GM12878 (cell line): ENCODE measurements around the gene OR51G2. TPM values are rescaled to one million over a fixed set of nuclear protein-coding genes. Genes with fewer than 3 reads are reported as not detected.

Experiments
- ATAC-seq: fragments of 200-7000 bp; cut with Tn5 transposase; 3 replicates; pipeline ENCODE4 v1.9.1; 2020; ENCODE audit warnings: mild to moderate bottlenecking, moderate library complexity
- BruUV-seq: library from RNA; stranded (reverse); fragments of 400-500 nt; replicated peaks from 2 replicates; lab custom pipeline; 2021; lab: Mats Ljungman, UMichigan
- CTCF ChIA-PET: fragments of 300-600 bp; sonication (Branson Sonifier 250); formaldehyde crosslinking; extraction: SDS; loops from one replicate; lab custom pipeline; 2021; ENCODE audit warnings: inconsistent platforms; lab: Yijun Ruan, JAX
- POLR2A ChIA-PET: fragments of 350-600 bp; formaldehyde crosslinking; extraction: SDS; loops from one replicate; lab custom pipeline; 2021; ENCODE audit warnings: inconsistent platforms; lab: Charles Lee
- RAD21 ChIA-PET: fragments of 300-600 bp; sonication (Branson Sonifier 250); formaldehyde crosslinking; loops from one replicate; lab custom pipeline; 2023; ENCODE audit warnings: antibody characterized with exemption; ENCODE audit not compliant: unreplicated experiment; lab: Charles Lee
- SMC1A ChIA-PET: fragments of 300-600 bp; sonication (Branson Sonifier 250); formaldehyde crosslinking; loops from one replicate; lab custom pipeline; 2023; ENCODE audit not compliant: unreplicated experiment, uncharacterized antibody; lab: Charles Lee
- DNase-seq: peaks from one replicate; pipeline ENCODE4 v3.0.0-alpha.2; 2011; ENCODE audit warnings: low read depth, low spot score
- FAIRE-seq: peaks from 3 replicates; lab custom pipeline; 2011; peaks lifted over from hg19 to GRCh38; lab: Jason Lieb, UNC
- H2AFZ ChIP-seq: 2 replicates; pipeline ENCODE4 v1.6.0; 2011; ENCODE audit warnings: low read depth, low read length, control low read depth; ENCODE audit not compliant: control insufficient read depth
- H3K27ac ChIP-seq: 2 replicates; pipeline ENCODE4 v1.5.1; 2011; ENCODE audit warnings: control low read depth; ENCODE audit not compliant: control insufficient read depth, insufficient read depth
- H3K27me3 ChIP-seq, 2 experiments: replicated peaks in 1 of 2; 2 replicates each; pipeline versions ENCODE4 v1.6.0 to v1.6.1; 2011; ENCODE audit warnings: low read length in 1 of 2; ENCODE audit not compliant: control insufficient read depth in 2 of 2, insufficient read depth in 2 of 2
- H3K36me3 ChIP-seq, 2 experiments: 2 replicates each; pipeline ENCODE4 v1.5.1; 2011; ENCODE audit warnings: low read length in 1 of 2; ENCODE audit not compliant: control insufficient read depth in 2 of 2, insufficient read depth in 2 of 2
- H3K4me1 ChIP-seq: 2 replicates; pipeline ENCODE4 v1.6.1; 2011; ENCODE audit warnings: mild to moderate bottlenecking, low read length, moderate library complexity, mixed read lengths; ENCODE audit not compliant: control insufficient read depth, insufficient read depth
- H3K4me2 ChIP-seq: 2 replicates; pipeline ENCODE4 v1.6.0; 2011; ENCODE audit warnings: control low read depth; ENCODE audit not compliant: control insufficient read depth, insufficient read depth
- H3K4me3 ChIP-seq: fragments of 200-600 bp; sonication (generic); 2 replicates; pipeline ENCODE4 v1.5.1; 2016
- H3K79me2 ChIP-seq: 2 replicates; pipeline ENCODE4 v1.6.0; 2011; ENCODE audit warnings: low read length; ENCODE audit not compliant: control insufficient read depth, insufficient read depth
- H3K9ac ChIP-seq: 2 replicates; pipeline ENCODE4 v1.8.0; 2011; ENCODE audit warnings: low read length, control low read depth, mixed read lengths; ENCODE audit not compliant: control insufficient read depth, insufficient read depth
- H3K9me3 ChIP-seq: replicated peaks from 3 replicates; pipeline ENCODE4 v1.5.1; 2011; ENCODE audit warnings: mild to moderate bottlenecking, low read length; ENCODE audit not compliant: control insufficient read depth, insufficient read depth
- H4K20me1 ChIP-seq: 2 replicates; pipeline ENCODE4 v1.6.0; 2011; ENCODE audit not compliant: control insufficient read depth, insufficient read depth
- BACH1 ChIP-seq: fragments of 450-650 bp; IDR thresholded peaks from 2 replicates; pipeline ENCODE4 v1.6.1; 2017; ENCODE audit warnings: mild to moderate bottlenecking, borderline replicate concordance
- BMI1 ChIP-seq: fragments of 450-650 bp; IDR thresholded peaks from 2 replicates; pipeline ENCODE4 v1.6.1; 2016; ENCODE audit warnings: mild to moderate bottlenecking, moderate library complexity, borderline replicate concordance
- CEBPB ChIP-seq, 2 experiments: fragments of 150-350 bp in 1 of 2; IDR thresholded peaks; 2 replicates each; pipeline ENCODE4 v1.6.1; 2012 to 2014; ENCODE audit warnings: low read depth in 2 of 2, low read length in 2 of 2, borderline replicate concordance in 1 of 2, inconsistent platforms in 1 of 2
- E2F4 ChIP-seq: IDR thresholded peaks from 2 replicates; pipeline ENCODE4 v1.6.1; 2012; ENCODE audit warnings: low read depth, low read length, improper control_type of control experiment
- ETV6 ChIP-seq, 2 experiments: fragments of 450-650 bp in 1 of 2; IDR thresholded peaks in 1 of 2; conservative IDR thresholded peaks in 1 of 2; 2 replicates each; pipeline ENCODE4 v1.6.1; 2014; ENCODE audit warnings: antibody characterized with exemption in 1 of 2, borderline replicate concordance in 1 of 2, low read depth in 1 of 2, mild to moderate bottlenecking in 1 of 2, moderate library complexity in 1 of 2
- FOXK2 ChIP-seq: fragments of 450-650 bp; IDR thresholded peaks from 2 replicates; pipeline ENCODE4 v1.6.1; 2017; ENCODE audit warnings: mild to moderate bottlenecking, moderate library complexity
- IKZF1 ChIP-seq: fragments of 450-650 bp; conservative IDR thresholded peaks from 2 replicates; pipeline ENCODE4 v1.6.1; 2017; ENCODE audit warnings: antibody characterized with exemption, mild to moderate bottlenecking
- IKZF2 ChIP-seq, 2 experiments: fragments of 450-650 bp; IDR thresholded peaks; 2 replicates each; pipeline ENCODE4 v1.6.1; 2017; ENCODE audit warnings: mild to moderate bottlenecking in 2 of 2, moderate library complexity in 2 of 2
- IRF5 ChIP-seq: fragments of 450-650 bp; IDR thresholded peaks from 2 replicates; pipeline ENCODE4 v1.6.1; 2017; ENCODE audit warnings: borderline replicate concordance
- JUNB ChIP-seq: IDR thresholded peaks from 2 replicates; pipeline ENCODE4 v1.6.1; 2016; ENCODE audit warnings: antibody characterized with exemption, mild to moderate bottlenecking
- LARP7 ChIP-seq: fragments of 450-650 bp; IDR thresholded peaks from 2 replicates; pipeline ENCODE4 v1.6.1; 2017; ENCODE audit warnings: mild to moderate bottlenecking
- MXI1 ChIP-seq: fragments of 150-350 bp; IDR thresholded peaks from 2 replicates; pipeline ENCODE4 v1.6.1; 2011; ENCODE audit warnings: low read depth, mild to moderate bottlenecking, inconsistent platforms, low read length, improper control_type of control experiment
- NR2C1 ChIP-seq: fragments of 450-650 bp; IDR thresholded peaks from 2 replicates; pipeline ENCODE4 v1.6.1; 2017; ENCODE audit warnings: antibody characterized with exemption, mild to moderate bottlenecking, moderate library complexity
- NR2C2 ChIP-seq: IDR thresholded peaks from 2 replicates; pipeline ENCODE4 v1.6.1; 2011; ENCODE audit warnings: borderline replicate concordance, low read depth; ENCODE audit not compliant: control insufficient read depth, insufficient read length
- POLR2AphosphoS5 ChIP-seq: IDR thresholded peaks from 2 replicates; pipeline ENCODE4 v1.6.1; 2011; ENCODE audit warnings: mild to moderate bottlenecking, low read length, inconsistent platforms
- SREBF1 ChIP-seq: IDR thresholded peaks from 2 replicates; pipeline ENCODE4 v1.6.1; 2012; ENCODE audit warnings: mild to moderate bottlenecking, low read length
- STAT3 ChIP-seq: IDR thresholded peaks from 2 replicates; pipeline ENCODE4 v1.6.1; 2011; ENCODE audit warnings: low read depth, low read length, improper control_type of control experiment
- TCF12 ChIP-seq: IDR thresholded peaks from 2 replicates; pipeline ENCODE4 v1.6.1; 2011; ENCODE audit warnings: low read depth, mild to moderate bottlenecking, low read length
- TCF3 ChIP-seq: IDR thresholded peaks from 2 replicates; pipeline ENCODE4 v1.6.1; 2012; ENCODE audit warnings: low read depth, mild to moderate bottlenecking, low read length, borderline replicate concordance; ENCODE audit not compliant: insufficient read depth
- ZNF207 ChIP-seq: fragments of 450-650 bp; IDR thresholded peaks from 2 replicates; pipeline ENCODE4 v1.6.1; 2014; ENCODE audit warnings: antibody characterized with exemption, mild to moderate bottlenecking, borderline replicate concordance
- in situ Hi-C: fragments of 300-500 bp; cut with MboI; formaldehyde crosslinking; loops from 9 replicates; pipeline ENCODE4 v1.14.3; 2018; ENCODE audit warnings: mixed read lengths
- intact Hi-C: fragments of 100-400 bp; cut with micrococcal nuclease; formaldehyde crosslinking; loops from one replicate; pipeline ENCODE4 v1.14.2; 2022; ENCODE audit not compliant: unreplicated experiment
- polyA plus RNA-seq, 11 experiments: library from polyadenylated mRNA; depleted of rRNA in 4 of 11; unstranded in 6 of 11; stranded (reverse) in 5 of 11; fragments of >200 nt; fragmentation: Nextera tagmentation in 4 of 11; fragmentation: Illumina TruSeq in 1 of 11; extraction: Ambion mirVana in 4 of 11; extraction: Trizol in 1 of 11; gene quantifications; 1 replicate in 1 of 11; 2 replicates in 10 of 11; pipeline versions ENCODE4 v1.2.1 to v1.2.3, GENCODE V29; 2011 to 2016; ENCODE audit warnings: inconsistent platforms in 2 of 11, missing spikeins in 2 of 11, low read depth in 1 of 11
- total RNA-seq, 4 experiments: library from RNA; depleted of rRNA in 3 of 4; stranded (reverse); fragments of >200 nt in 3 of 4; fragmentation: Illumina TruSeq in 1 of 4; extraction: Trizol in 1 of 4; gene quantifications; 2 replicates each; pipeline versions ENCODE4 v1.2.1 to v1.2.3, GENCODE V29; 2013 to 2021

The OR51G2 gene
- total and polyA plus RNA-seq, 10 of the 15 experiments (the other 5 are each of a cell fraction or from before 2014, with no cell fraction given): not detected

GRCh38 chr11:4932751-4933150 lies 13.6 kb upstream of the OR51G2 start (continued):
- TF ChIP-seq NR2C2 (no peak), IRF5 (no peak), LARP7 (no peak), IKZF1 (no peak), IKZF2 (IDR thresholded peaks at IDR 0.05) (no peak), E2F4 (no peak)

- FAIRE-seq (no peak), DNase-seq (no peak), ATAC-seq (no peak)
- ChIA-PET RAD21 (no interaction called here), SMC1A (interaction anchor here (1.5 kb wide), 1 partner anchor 9 kb away, joined by 3 read pairs; no protein-coding TSS in a partner anchor), CTCF (no interaction called here), POLR2A (no interaction called here)
- Histone ChIP-seq H3K4me1 (no peaks in the 10 kb centered on the region), H3K4me2 (no peak overlapping the region), H4K20me1 (no peaks in the 10 kb centered on the region), H3K79me2 (no peaks in the 10 kb centered on the region), H2AFZ (no peak overlapping the region), H3K27ac (no peak overlapping the region), H3K36me3 (no peaks in the 10 kb centered on the region), H3K9me3 (no peaks in the 10 kb centered on the region), H3K4me3 (no peak overlapping the region), H3K27me3 (no peaks in the 10 kb centered on the region), H3K9ac (no peak overlapping the region)
- intact Hi-C loops (no loop called here), in situ Hi-C loops (no loop called here)
- BruUV-seq: no TSS peak
- TF ChIP-seq BACH1 (no peak), ETV6 (conservative IDR thresholded peaks at IDR 0.05 in 1 of 2, IDR thresholded peaks at IDR 0.05 in 1 of 2; ENCODE audit: borderline replicate concordance in 1 of 2, low read depth in 1 of 2) (no peak), BMI1 (no peak), TCF3 (no peak), NR2C1 (no peak), JUNB (no peak), FOXK2 (no peak), MXI1 (no peak), STAT3 (no peak), POLR2AphosphoS5 (no peak), CEBPB (IDR thresholded peaks at IDR 0.05; ENCODE audit: borderline replicate concordance in 1 of 2, low read depth in 2 of 2, low read length in 2 of 2) (no peak), SREBF1 (no peak), ZNF207 (no peak), TCF12 (no peak)
Measured at GRCh38 chr11:4926608-4927007, 7.5 kb upstream of the OR51G2 start.
